AG09309 (cell line): Measurements from ENCODE around the gene APPL2.

Experiments
- DNase-seq: peaks from one replicate; pipeline ENCODE4 v3.0.0-alpha.2; 2010; ENCODE audit warnings: low read depth
- H3K4me3 ChIP-seq: 2 replicates; pipeline ENCODE4 v1.5.1; 2011; ENCODE audit warnings: mild to moderate bottlenecking, low read depth, low read length, moderate library complexity; ENCODE audit not compliant: control insufficient read depth
- TF ChIP-seq, protein P1 (sequence below): IDR thresholded peaks from 2 replicates; pipeline ENCODE4 v1.5.1; 2011; ENCODE audit warnings: mild to moderate bottlenecking, low read depth, low read length, inconsistent platforms; ENCODE audit not compliant: insufficient read depth, control insufficient read depth; ENCODE audit errors: missing control alignments

The APPL2 gene

GRCh38 chr12:105204127-105204526, 31.8 kb downstream of the APPL2 start:
- no peak for DNase-seq
- TF ChIP-seq, protein P1, sequence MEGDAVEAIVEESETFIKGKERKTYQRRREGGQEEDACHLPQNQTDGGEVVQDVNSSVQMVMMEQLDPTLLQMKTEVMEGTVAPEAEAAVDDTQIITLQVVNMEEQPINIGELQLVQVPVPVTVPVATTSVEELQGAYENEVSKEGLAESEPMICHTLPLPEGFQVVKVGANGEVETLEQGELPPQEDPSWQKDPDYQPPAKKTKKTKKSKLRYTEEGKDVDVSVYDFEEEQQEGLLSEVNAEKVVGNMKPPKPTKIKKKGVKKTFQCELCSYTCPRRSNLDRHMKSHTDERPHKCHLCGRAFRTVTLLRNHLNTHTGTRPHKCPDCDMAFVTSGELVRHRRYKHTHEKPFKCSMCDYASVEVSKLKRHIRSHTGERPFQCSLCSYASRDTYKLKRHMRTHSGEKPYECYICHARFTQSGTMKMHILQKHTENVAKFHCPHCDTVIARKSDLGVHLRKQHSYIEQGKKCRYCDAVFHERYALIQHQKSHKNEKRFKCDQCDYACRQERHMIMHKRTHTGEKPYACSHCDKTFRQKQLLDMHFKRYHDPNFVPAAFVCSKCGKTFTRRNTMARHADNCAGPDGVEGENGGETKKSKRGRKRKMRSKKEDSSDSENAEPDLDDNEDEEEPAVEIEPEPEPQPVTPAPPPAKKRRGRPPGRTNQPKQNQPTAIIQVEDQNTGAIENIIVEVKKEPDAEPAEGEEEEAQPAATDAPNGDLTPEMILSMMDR: no peak
- H3K4me3 ChIP-seq: no peak overlapping the region

- TF ChIP-seq, protein P1: no peak
- DNase-seq: no peak
- no peak overlapping the region for H3K4me3 ChIP-seq
These were observed 33.8 kb downstream of the APPL2 start for GRCh38 chr12:105202202-105202601.

DNA sequence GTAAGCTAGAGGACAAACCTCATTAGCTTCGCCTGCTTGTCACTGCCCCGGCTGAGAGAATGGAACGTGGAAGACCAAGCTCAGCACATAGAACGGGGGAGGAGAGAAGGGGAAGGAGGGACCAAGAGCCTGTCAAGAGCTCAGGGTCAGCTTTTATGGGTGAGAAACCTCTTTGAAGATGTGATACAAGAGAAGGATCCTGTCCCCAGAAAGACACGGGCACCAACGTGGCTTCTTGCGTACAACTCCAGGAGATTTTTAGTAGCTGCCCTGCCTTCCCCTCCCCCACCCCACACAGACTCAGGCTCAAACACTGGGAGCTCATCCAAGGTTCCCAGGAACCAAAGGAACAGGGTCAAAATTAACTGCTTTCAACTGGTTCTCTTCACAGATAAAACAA, 34.7 kb downstream of the APPL2 start:
- TF ChIP-seq, protein P1: no peak
- no peak for DNase-seq
- no peak overlapping the region for H3K4me3 ChIP-seq

DNA sequence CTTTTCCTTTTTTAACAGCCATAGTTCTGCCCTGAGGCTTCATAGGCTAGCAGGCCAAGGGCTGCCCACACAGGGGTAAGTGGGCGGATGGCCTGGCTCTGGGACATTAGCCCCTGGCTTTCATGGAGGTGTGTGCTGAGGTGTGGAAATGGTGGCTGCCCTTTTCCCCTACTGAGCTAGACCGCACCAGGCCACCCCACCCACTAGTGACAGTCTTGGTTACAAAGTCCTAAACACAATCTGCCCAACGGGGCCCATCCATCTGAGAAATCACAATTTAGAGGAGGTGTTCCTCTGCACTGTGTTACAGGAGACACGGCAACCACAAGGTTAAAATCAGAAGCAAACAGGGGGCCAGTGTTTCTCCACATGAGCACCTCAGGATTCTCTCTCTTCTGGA, 35.6 kb downstream of the APPL2 start:
- no peak for DNase-seq
- H3K4me3 ChIP-seq: no peak overlapping the region
- TF ChIP-seq, protein P1: no peak

DNA sequence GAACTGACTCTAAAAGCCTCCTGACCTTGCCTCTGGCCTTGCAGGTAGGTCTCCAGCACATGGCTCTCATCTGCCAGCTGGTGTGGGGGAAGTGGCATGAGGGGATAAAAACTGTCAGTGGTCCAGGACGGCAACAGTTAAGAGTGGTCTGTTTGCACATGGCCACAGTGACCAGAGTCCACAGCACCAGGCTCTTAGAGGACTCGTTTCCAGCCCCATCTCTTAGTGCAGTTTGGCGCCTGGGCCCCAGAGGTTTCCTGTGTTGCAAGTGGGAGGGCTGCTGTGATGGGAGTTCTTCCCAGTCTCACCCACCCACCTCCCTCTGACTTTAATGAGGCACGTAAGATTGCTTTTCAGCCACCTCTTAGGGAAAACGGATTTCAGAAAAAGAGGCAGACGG, 37.0 kb downstream of the APPL2 start:
- no peak overlapping the region for H3K4me3 ChIP-seq
- DNase-seq: no peak

DNA sequence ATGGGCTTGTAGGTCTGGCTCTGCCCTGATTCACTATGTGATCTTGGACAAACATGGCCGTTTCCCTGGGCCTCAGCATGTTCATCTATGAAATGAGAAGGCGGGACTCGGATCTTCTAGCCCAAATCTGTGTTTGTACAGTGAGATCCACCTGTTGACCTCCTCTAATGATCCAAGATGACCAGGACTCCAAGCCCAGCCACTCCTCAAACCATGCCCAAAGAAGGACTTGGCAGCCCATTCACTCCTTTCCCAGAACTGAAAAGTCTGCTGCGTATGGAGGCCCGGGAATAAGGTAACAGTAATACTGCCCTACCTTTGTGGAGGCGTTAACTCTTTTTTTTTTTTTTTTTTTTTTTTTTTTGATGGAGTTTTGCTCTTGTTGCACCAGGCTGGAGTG, 39.9 kb downstream of the APPL2 start:
- H3K4me3 ChIP-seq: no peak overlapping the region
- TF ChIP-seq, protein P1: no peak
- no peak for DNase-seq

More for the DNA sequence above, 37.0 kb downstream of the APPL2 start:
- TF ChIP-seq, protein P1: no peak

DNA sequence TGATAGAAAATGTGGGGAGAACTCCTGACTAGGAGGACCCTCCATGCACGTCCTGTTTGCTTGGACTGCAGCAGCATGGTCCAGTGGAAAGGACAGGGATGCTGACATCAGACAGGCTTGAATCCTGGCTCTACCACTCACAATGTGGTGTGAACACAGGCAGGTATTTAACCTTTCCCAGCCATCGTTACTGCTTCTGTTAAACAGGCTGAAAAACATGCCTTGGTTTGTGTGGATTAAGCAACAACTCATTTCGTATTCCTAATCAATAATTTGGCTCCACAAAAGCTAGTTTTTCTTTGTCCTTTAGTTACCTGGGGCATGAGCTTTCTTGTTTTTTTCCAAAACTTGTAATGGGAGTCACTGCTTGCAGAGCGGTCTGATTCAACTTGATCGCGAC, 41.0 kb downstream of the APPL2 start:
- no peak overlapping the region for H3K4me3 ChIP-seq
- TF ChIP-seq, protein P1: no peak
- no peak for DNase-seq
